ENCODE measurements around the gene GRIP2.

The GRIP2 gene

GRCh38 chr3:14506626-14507304 is 33.4 kb downstream of the GRIP2 start:
- FAIRE-seq, result no peak
- DNase-seq (ENCODE audit: insufficient read length, low spot score), result no peak
- no peak for TF ChIP-seq POLR2AphosphoS5 (IDR thresholded peaks at IDR 0.05; ENCODE audit: low read depth, low read length)
- TF ChIP-seq PAX5 (IDR thresholded peaks at IDR 0.05; ENCODE audit: insufficient read depth, low read length, severe bottlenecking), result no peak
- no peak for TF ChIP-seq TAF1 (IDR thresholded peaks at IDR 0.05; ENCODE audit: low read depth, low read length)
- no peak for TF ChIP-seq POLR2A (IDR thresholded peaks at IDR 0.05; ENCODE audit: low read depth, low read length)
- no peak for TF ChIP-seq POU2F2 (IDR thresholded peaks at IDR 0.05; ENCODE audit: low read depth, low read length)
- no peak for TF ChIP-seq SPI1 (IDR thresholded peaks at IDR 0.05; ENCODE audit: low read depth, low read length)

GRCh38 chr3:14505803-14506500 is 34.2 kb downstream of the GRIP2 start:
- DNase-seq (ENCODE audit: insufficient read length, low spot score), result no peak
- TF ChIP-seq POLR2A (IDR thresholded peaks at IDR 0.05; ENCODE audit: low read depth, low read length) (no peak), SPI1 (IDR thresholded peaks at IDR 0.05; ENCODE audit: low read depth, low read length) (no peak), POLR2AphosphoS5 (IDR thresholded peaks at IDR 0.05; ENCODE audit: low read depth, low read length) (no peak), PAX5 (IDR thresholded peaks at IDR 0.05; ENCODE audit: insufficient read depth, low read length, severe bottlenecking) (no peak), POU2F2 (IDR thresholded peaks at IDR 0.05; ENCODE audit: low read depth, low read length) (no peak), TAF1 (IDR thresholded peaks at IDR 0.05; ENCODE audit: low read depth, low read length) (no peak)
- no peak for FAIRE-seq

- no peak for FAIRE-seq
- DNase-seq (ENCODE audit: insufficient read length, low spot score), result no peak
- TF ChIP-seq POLR2AphosphoS5 (IDR thresholded peaks at IDR 0.05; ENCODE audit: low read depth, low read length) (no peak), PAX5 (IDR thresholded peaks at IDR 0.05; ENCODE audit: insufficient read depth, low read length, severe bottlenecking) (no peak), POLR2A (IDR thresholded peaks at IDR 0.05; ENCODE audit: low read depth, low read length) (no peak), POU2F2 (IDR thresholded peaks at IDR 0.05; ENCODE audit: low read depth, low read length) (no peak), TAF1 (IDR thresholded peaks at IDR 0.05; ENCODE audit: low read depth, low read length) (no peak), SPI1 (IDR thresholded peaks at IDR 0.05; ENCODE audit: low read depth, low read length) (no peak)
Measured at GRCh38 chr3:14505001-14505802, 34.9 kb downstream of the GRIP2 start.

GRCh38 chr3:14503706-14504065 is 36.5 kb downstream of the GRIP2 start:
- TF ChIP-seq POLR2AphosphoS5 (IDR thresholded peaks at IDR 0.05; ENCODE audit: low read depth, low read length) (no peak), PAX5 (IDR thresholded peaks at IDR 0.05; ENCODE audit: insufficient read depth, low read length, severe bottlenecking) (no peak), TAF1 (IDR thresholded peaks at IDR 0.05; ENCODE audit: low read depth, low read length) (no peak), POLR2A (IDR thresholded peaks at IDR 0.05; ENCODE audit: low read depth, low read length) (no peak), POU2F2 (IDR thresholded peaks at IDR 0.05; ENCODE audit: low read depth, low read length) (no peak), SPI1 (IDR thresholded peaks at IDR 0.05; ENCODE audit: low read depth, low read length) (no peak)
- DNase-seq (ENCODE audit: insufficient read length, low spot score), result no peak
- FAIRE-seq, result no peak

- no peak for FAIRE-seq
- DNase-seq (ENCODE audit: insufficient read length, low spot score), result no peak
- TF ChIP-seq PAX5 (IDR thresholded peaks at IDR 0.05; ENCODE audit: insufficient read depth, low read length, severe bottlenecking) (no peak), POLR2AphosphoS5 (IDR thresholded peaks at IDR 0.05; ENCODE audit: low read depth, low read length) (no peak), POU2F2 (IDR thresholded peaks at IDR 0.05; ENCODE audit: low read depth, low read length) (no peak), TAF1 (IDR thresholded peaks at IDR 0.05; ENCODE audit: low read depth, low read length) (no peak), POLR2A (IDR thresholded peaks at IDR 0.05; ENCODE audit: low read depth, low read length) (no peak), SPI1 (IDR thresholded peaks at IDR 0.05; ENCODE audit: low read depth, low read length) (no peak)
Measured at GRCh38 chr3:14503033-14503705, 37.0 kb downstream of the GRIP2 start.

- no peak for FAIRE-seq
- TF ChIP-seq POU2F2 (IDR thresholded peaks at IDR 0.05; ENCODE audit: low read depth, low read length), result no peak
- no peak for TF ChIP-seq TAF1 (IDR thresholded peaks at IDR 0.05; ENCODE audit: low read depth, low read length)
- TF ChIP-seq POLR2AphosphoS5 (IDR thresholded peaks at IDR 0.05; ENCODE audit: low read depth, low read length), result no peak
- TF ChIP-seq SPI1 (IDR thresholded peaks at IDR 0.05; ENCODE audit: low read depth, low read length), result no peak
- TF ChIP-seq POLR2A (IDR thresholded peaks at IDR 0.05; ENCODE audit: low read depth, low read length), result no peak
- no peak for DNase-seq (ENCODE audit: insufficient read length, low spot score)
Measured at GRCh38 chr3:14502472-14502871, 37.7 kb downstream of the GRIP2 start.

GRCh38 chr3:14497321-14497720 is 42.8 kb downstream of the GRIP2 start:
- DNase-seq (ENCODE audit: insufficient read length, low spot score), result no peak

GRCh38 chr3:14496351-14496750 is 43.8 kb downstream of the GRIP2 start:
- TF ChIP-seq TAF1 (IDR thresholded peaks at IDR 0.05; ENCODE audit: low read depth, low read length), result no peak
- no peak for TF ChIP-seq POLR2A (IDR thresholded peaks at IDR 0.05; ENCODE audit: low read depth, low read length)
- TF ChIP-seq POU2F2 (IDR thresholded peaks at IDR 0.05; ENCODE audit: low read depth, low read length), result no peak
- no peak for TF ChIP-seq PAX5 (IDR thresholded peaks at IDR 0.05; ENCODE audit: insufficient read depth, low read length, severe bottlenecking)
- no peak for TF ChIP-seq POLR2AphosphoS5 (IDR thresholded peaks at IDR 0.05; ENCODE audit: low read depth, low read length)
- no peak for TF ChIP-seq SPI1 (IDR thresholded peaks at IDR 0.05; ENCODE audit: low read depth, low read length)
- DNase-seq (ENCODE audit: insufficient read length, low spot score) (no peak), FAIRE-seq (no peak)

More at GRCh38 chr3:14497321-14497720, 42.8 kb downstream of the GRIP2 start:
- TF ChIP-seq POU2F2 (IDR thresholded peaks at IDR 0.05; ENCODE audit: low read depth, low read length), result no peak
- TF ChIP-seq PAX5 (IDR thresholded peaks at IDR 0.05; ENCODE audit: insufficient read depth, low read length, severe bottlenecking), result no peak
- TF ChIP-seq POLR2AphosphoS5 (IDR thresholded peaks at IDR 0.05; ENCODE audit: low read depth, low read length), result no peak
- no peak for TF ChIP-seq TAF1 (IDR thresholded peaks at IDR 0.05; ENCODE audit: low read depth, low read length)
- TF ChIP-seq POLR2A (IDR thresholded peaks at IDR 0.05; ENCODE audit: low read depth, low read length), result no peak
- TF ChIP-seq SPI1 (IDR thresholded peaks at IDR 0.05; ENCODE audit: low read depth, low read length), result no peak
- no peak for FAIRE-seq
